SK-N-SH treated with all-trans-retinoic acid at 6 μM for 48 hours (cell line): ENCODE data around the gene ITGB1.
"Not testable (repeated sequence)": the region's sequence is repeated elsewhere in the genome, so short reads cannot be mapped to it uniquely, and the experiment has no call there.

Experiments used
- CREB5 ChIP-seq: fragments of 250-450 bp; sonication (Bioruptor Pico); IDR thresholded peaks from 2 replicates; pipeline ENCODE4 v1.5.1; 2020; ENCODE audit warnings: low read depth, mild to moderate bottlenecking, moderate library complexity
- ESRRG ChIP-seq: fragments of 250-450 bp; sonication (Bioruptor Pico); IDR thresholded peaks from 2 replicates; pipeline ENCODE4 v1.6.1; 2021; ENCODE audit warnings: mild to moderate bottlenecking
- OSR1 ChIP-seq: fragments of 250-450 bp; sonication (Bioruptor Pico); IDR thresholded peaks from 2 replicates; pipeline ENCODE4 v1.8.0; 2022; ENCODE audit warnings: moderate library complexity, mild to moderate bottlenecking, inconsistent platforms
- PATZ1 ChIP-seq: fragments of 250-450 bp; sonication (Bioruptor Pico); IDR thresholded peaks from 2 replicates; pipeline ENCODE4 v1.8.0; 2020; ENCODE audit warnings: mild to moderate bottlenecking, moderate library complexity, borderline replicate concordance
- POU6F1 ChIP-seq: fragments of 250-450 bp; sonication (Bioruptor Pico); IDR thresholded peaks from 2 replicates; pipeline ENCODE4 v1.8.0; 2021; ENCODE audit warnings: low read depth, mild to moderate bottlenecking, moderate library complexity, borderline replicate concordance
- PPARA ChIP-seq: fragments of 250-450 bp; sonication (Bioruptor Pico); IDR thresholded peaks from 2 replicates; pipeline ENCODE4 v1.5.0; 2020; ENCODE audit warnings: mild to moderate bottlenecking, borderline replicate concordance
- ZC3H10 ChIP-seq: fragments of 250-450 bp; sonication (Bioruptor Pico); IDR thresholded peaks from 2 replicates; pipeline ENCODE4 v1.5.1; 2021; ENCODE audit warnings: mild to moderate bottlenecking, moderate library complexity
- ZFP3 ChIP-seq: fragments of 250-450 bp; sonication (Bioruptor Pico); IDR thresholded peaks from 2 replicates; pipeline ENCODE4 v1.5.0; 2020; ENCODE audit warnings: mild to moderate bottlenecking, moderate library complexity
- ZNF70 ChIP-seq: fragments of 450-650 bp; formaldehyde crosslinking; IDR thresholded peaks from 2 replicates; pipeline ENCODE4 v1.5.0; 2020; ENCODE audit warnings: mild to moderate bottlenecking, moderate library complexity

GRCh38 chr10:32998060-32998581 is 40.1 kb upstream of the ITGB1 start:
- TF ChIP-seq PPARA (CRISPR knock-in tag); CREB5 (CRISPR knock-in tag); ZC3H10; OSR1 (CRISPR knock-in tag); ESRRG (CRISPR knock-in tag); ZNF70 (CRISPR knock-in tag); POU6F1 (CRISPR knock-in tag); ZFP3 (CRISPR knock-in tag); PATZ1 (CRISPR knock-in tag): not testable (repeated sequence)
